CMK (cell line): Measurements from ENCODE around the gene PICALM.
"Not testable (repeated sequence)": the region's sequence is repeated elsewhere in the genome, so short reads cannot be mapped to it uniquely, and the experiment has no call there.

Source experiments
- DNase-seq: peaks from one replicate; pipeline ENCODE4 v3.0.0-alpha.2; 2010; ENCODE audit warnings: low read depth

The PICALM gene

GRCh38 chr11:85937835-85938234 is 131.0 kb downstream of the PICALM start:
- no peak for DNase-seq

DNA sequence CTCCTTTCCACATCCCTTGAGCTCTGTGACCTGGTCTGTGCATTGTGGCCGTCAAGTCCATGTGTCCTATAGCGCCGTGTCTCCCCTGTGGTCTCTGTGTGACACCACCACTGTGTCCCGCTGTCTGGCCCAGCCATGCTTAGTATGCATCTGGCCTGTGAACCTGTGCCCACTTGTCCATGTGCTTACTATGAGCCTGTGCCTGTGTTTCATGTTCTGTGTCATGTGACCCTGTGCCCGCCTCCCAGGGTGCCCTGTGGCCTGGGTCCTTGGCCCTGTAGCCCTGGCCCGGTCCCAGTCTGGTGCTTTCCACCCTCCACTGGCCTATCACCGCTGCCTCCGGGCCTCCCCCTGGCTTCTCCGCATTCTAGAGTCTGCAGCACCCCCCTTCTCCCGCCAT is 133.1 kb downstream of the PICALM start:
- no peak for DNase-seq

- no peak for DNase-seq
Observed at GRCh38 chr11:85934596-85935169, 134.2 kb downstream of the PICALM start.

GRCh38 chr11:85930879-85931366 is 138.0 kb downstream of the PICALM start:
- DNase-seq, result no peak

- DNase-seq, result not testable (repeated sequence)
Observed at GRCh38 chr11:85926653-85927214, 142.2 kb downstream of the PICALM start.

DNA sequence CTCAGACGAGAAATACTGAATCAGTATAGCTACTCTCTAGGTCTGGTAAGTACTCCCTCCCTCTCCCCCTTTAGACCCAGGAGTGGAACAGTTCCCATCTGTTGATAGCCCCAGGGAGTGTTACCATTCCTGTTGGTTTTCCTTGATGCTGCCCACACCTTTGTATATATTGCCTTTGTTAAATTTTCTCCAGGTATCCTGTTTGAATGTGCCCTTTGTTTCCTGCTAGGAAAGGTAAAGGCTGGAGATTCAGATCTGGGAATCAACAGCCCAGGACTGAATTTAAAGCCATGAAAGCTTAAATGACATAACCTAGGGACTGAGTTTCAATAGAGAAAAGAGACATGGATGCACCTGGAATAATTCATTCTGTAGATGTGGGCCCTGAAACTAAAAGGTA is 145.4 kb downstream of the PICALM start:
- DNase-seq, result no peak

DNA sequence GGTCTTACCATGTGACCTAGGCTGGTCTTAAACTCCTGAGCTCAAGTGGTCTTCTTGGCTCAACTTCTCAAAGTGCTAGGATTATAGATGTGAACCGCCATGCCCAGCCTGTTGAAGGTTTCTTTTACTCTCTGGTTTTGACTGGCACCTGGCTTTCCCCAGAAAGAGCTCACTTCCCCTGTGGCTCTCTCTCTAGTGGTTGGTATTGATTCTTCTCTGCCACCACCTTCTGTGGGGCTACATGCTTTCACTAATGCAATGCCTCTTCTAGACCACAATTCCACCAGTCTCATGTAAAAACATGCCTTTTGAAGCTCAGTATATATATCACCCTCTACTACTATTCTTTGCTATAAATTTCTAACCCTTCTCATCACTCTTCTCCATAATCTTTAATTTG is 146.5 kb downstream of the PICALM start:
- no peak for DNase-seq

DNA sequence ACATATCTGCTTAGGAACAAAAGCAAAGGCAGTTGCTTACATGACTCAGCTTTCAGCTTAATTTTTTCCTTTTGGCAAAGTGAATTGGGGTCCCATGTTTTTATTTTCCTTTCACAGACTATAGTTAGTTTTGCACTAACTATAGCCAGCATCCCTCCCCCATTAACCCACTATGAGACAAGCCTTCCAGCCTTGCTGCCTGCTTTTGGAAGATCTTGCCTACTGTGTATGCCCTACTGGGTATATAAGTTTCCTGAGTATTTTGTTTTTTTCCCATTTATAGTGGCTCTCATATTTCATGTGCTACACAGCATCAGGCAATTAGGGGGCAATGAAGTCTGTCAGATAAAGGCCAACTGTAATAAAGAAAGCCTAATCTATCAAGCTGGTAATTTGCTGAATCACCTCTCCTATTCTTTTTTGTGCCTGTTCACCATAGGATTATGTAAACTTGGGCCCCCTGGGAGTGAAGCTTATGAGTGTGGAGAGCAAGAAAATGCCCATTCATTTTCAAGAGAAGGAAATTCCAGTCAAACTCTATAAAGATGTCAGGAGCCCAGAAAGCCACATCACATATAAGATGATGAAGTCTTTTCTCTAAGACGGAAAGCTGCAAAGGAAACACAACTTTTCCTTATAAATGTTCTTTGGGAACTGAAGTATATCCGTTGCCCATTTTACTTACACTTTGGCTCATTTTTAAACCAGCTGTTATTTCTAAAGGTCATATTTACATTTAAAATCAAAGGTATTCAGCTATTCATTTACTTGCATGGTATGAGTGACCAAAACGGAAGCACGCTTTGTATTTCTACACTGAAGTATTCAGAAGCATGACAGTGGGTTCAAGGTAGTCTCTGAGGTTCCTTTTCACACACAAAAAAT is 149.7 kb downstream of the PICALM start:
- DNase-seq, result no peak

DNA sequence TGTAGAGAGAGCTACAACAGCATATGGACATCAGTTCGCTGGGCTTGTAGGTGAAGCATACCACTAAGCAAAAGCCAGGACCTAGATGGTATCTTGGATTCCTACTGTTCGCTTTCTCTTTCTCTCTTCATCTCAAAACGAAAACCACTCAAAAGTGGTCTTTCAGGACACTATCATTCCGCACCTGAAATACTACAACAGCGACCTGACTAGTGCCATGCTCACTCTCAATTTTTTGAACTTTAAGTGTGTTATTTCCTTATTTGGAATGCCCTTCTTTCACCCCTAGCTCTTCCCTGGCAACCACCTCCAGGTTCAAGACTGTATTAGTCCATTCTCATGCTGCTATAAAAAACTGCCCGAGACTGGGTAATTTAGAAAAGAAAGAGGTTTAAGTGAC is 154.5 kb downstream of the PICALM start:
- no peak for DNase-seq

GRCh38 chr11:85913513-85913912 is 155.4 kb downstream of the PICALM start:
- DNase-seq, result no peak

GRCh38 chr11:85912414-85912813 is 156.5 kb downstream of the PICALM start:
- no peak for DNase-seq
